ENCODE measurements around the gene RND1. TPM values are rescaled to one million over a fixed set of nuclear protein-coding genes. Genes with fewer than 3 reads are reported as not detected.
A peak's percentile ranks its signal among the peaks of the same experiment; 100 is the strongest.
"Not testable (repeated sequence)": the region's sequence is repeated elsewhere in the genome, so short reads cannot be mapped to it uniquely, and the experiment has no call there.

Gene RND1
- total RNA-seq, 1 donor from 2014 or later, result 4.7 TPM

DNA sequence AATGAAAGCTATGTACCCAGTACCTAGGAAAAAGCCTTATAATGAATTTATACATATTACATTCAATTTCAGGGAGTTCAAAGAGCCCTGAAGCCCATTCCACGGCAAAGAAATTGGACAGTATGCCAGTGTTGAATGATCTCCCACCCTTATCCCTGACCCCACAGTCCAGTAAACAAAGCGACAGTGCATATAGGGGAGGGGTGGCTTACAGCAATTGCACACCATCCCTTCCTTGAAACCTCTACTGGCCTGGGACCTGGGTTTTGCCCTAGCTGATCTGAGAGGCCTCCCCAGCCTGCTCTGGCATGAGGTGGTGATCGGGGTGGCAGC lies 17.3 kb upstream of the RND1 start:
- H3K27me3 Mint-ChIP-seq (ENCODE audit: low read depth), result peaks cover 42% of the 10 kb centered on the region
- DNase-seq (ENCODE audit: low spot score), result no peak
- H3K4me1 Mint-ChIP-seq (ENCODE audit: low read depth), result peaks cover 4% of the 10 kb centered on the region
- no peaks in the 10 kb centered on the region for H3K9me3 Mint-ChIP-seq
- no peak overlapping the region for H3K27ac Mint-ChIP-seq
- no peak overlapping the region for H3K4me3 Mint-ChIP-seq (ENCODE audit: low read depth)
- intact Hi-C loops (cut with micrococcal nuclease), result no loop called here
- H3K36me3 Mint-ChIP-seq (ENCODE audit: low read depth), result no peaks in the 10 kb centered on the region

DNA sequence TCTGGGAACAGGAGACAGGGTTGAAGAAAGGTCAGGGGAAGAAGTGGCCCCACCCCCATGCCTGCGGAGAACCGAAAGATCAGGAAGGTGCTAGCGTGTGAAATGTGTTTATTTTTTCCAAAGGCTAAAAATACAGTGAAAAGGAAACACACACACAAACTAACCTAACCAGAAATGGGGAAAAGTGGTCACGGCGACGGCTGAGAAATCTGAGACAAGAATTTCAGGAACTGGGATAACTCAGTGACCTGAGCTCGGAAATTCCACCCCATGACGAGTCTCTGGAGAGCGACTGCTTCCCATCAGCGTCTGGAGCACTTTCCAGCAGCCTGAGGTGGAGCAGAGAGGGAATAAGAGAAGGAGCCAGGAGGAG lies 16.6 kb upstream of the RND1 start:
- H3K4me3 Mint-ChIP-seq (ENCODE audit: low read depth), result no peak overlapping the region
- H3K27me3 Mint-ChIP-seq (ENCODE audit: low read depth), result peaks cover 42% of the 10 kb centered on the region
- H3K9me3 Mint-ChIP-seq, result no peaks in the 10 kb centered on the region
- DNase-seq (ENCODE audit: low spot score), result no peak
- H3K27ac Mint-ChIP-seq, result no peak overlapping the region
- H3K36me3 Mint-ChIP-seq (ENCODE audit: low read depth), result no peaks in the 10 kb centered on the region
- peaks cover 4% of the 10 kb centered on the region for H3K4me1 Mint-ChIP-seq (ENCODE audit: low read depth)
- intact Hi-C loops (cut with micrococcal nuclease), result no loop called here

DNA sequence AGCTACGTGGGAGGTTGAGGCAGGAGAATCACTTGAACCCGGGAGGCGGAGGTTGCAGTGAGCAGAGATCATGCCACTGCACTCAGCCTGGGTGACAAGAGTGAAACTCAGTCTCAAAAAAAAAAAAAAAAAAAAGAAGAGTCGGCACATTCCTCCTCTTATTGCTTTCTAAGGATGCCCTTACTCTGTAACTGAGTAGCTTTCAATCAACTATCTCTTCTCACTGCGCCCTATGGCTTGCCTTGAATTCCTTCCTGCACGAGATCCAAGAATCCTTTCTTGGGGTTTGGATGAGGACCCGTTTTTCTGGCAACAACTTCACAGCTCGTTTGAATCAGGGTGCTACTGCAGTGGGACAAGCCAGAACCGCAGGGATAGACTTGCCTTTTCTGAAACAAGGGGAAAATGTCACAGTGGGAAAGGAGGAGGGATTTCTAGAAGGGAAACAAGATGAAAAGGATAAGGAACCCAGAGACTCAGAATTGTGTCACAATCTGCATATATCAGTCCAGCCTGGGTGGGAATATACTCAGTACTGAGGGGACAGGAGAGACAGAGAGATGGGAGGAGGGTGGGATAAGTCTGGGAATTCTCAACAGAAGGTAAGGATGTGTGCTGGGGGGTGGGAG lies 16.1 kb upstream of the RND1 start:
- Mint-ChIP-seq H3K36me3 (ENCODE audit: low read depth) (no peaks in the 10 kb centered on the region), H3K4me1 (ENCODE audit: low read depth) (peaks cover 4% of the 10 kb centered on the region), H3K27me3 (ENCODE audit: low read depth) (peaks cover 42% of the 10 kb centered on the region), H3K4me3 (ENCODE audit: low read depth) (no peak overlapping the region), H3K27ac (no peak overlapping the region), H3K9me3 (no peaks in the 10 kb centered on the region)
- DNase-seq (ENCODE audit: low spot score), result no peak
- intact Hi-C loops (cut with micrococcal nuclease), result no loop called here

DNA sequence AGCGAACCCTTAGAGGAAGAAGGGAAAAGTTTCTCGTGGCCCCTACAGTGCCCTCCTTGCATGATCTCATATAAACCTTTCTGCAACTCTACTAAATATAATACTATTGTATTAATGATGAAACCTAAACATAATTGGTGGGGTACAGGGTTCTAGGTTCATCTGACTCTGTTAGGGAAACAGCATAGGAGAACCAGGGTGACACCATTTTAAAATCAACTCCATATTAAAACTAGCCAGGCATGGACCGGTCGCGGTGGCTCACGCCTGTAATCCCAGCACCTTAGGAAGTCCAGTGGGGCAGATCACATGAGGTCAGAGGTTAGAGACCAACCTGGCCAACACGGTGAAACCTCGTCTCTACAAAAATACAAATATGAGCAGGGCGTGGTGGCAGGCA lies 15.0 kb upstream of the RND1 start:
- peaks cover 42% of the 10 kb centered on the region for H3K27me3 Mint-ChIP-seq (ENCODE audit: low read depth)
- H3K4me1 Mint-ChIP-seq (ENCODE audit: low read depth), result peaks cover 4% of the 10 kb centered on the region
- H3K27ac Mint-ChIP-seq, result no peak overlapping the region
- no peak for DNase-seq (ENCODE audit: low spot score)
- H3K9me3 Mint-ChIP-seq, result no peaks in the 10 kb centered on the region
- H3K36me3 Mint-ChIP-seq (ENCODE audit: low read depth), result no peaks in the 10 kb centered on the region
- H3K4me3 Mint-ChIP-seq (ENCODE audit: low read depth), result no peak overlapping the region
- intact Hi-C loops (cut with micrococcal nuclease), result no loop called here

DNA sequence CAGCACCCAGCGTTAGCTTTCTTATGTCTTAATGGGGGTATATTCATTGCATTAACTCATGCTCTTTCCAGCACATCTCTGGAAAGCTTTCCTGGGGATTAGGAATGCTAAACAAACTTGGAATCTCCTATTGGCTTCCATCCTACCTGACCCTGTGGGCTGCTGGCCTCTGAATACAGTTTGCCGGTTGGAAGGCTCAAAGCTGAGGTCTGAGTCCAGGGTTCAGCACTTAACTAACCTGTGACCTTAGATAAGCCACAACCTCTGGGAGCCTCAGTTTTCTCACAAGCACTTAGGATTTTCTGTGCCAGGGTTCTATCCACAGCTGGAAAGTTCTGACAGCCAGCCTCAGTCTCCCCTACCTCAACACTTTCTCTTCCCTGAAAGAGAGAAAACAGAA lies 12.9 kb upstream of the RND1 start:
- DNase-seq (ENCODE audit: low spot score), result no peak
- no peaks in the 10 kb centered on the region for H3K36me3 Mint-ChIP-seq (ENCODE audit: low read depth)
- no peak overlapping the region for H3K27ac Mint-ChIP-seq
- intact Hi-C loops (cut with micrococcal nuclease), result no loop called here
- H3K9me3 Mint-ChIP-seq, result no peaks in the 10 kb centered on the region
- H3K4me3 Mint-ChIP-seq (ENCODE audit: low read depth), result no peak overlapping the region
- H3K27me3 Mint-ChIP-seq (ENCODE audit: low read depth), result peaks cover 31% of the 10 kb centered on the region
- H3K4me1 Mint-ChIP-seq (ENCODE audit: low read depth), result peaks cover 4% of the 10 kb centered on the region

DNA sequence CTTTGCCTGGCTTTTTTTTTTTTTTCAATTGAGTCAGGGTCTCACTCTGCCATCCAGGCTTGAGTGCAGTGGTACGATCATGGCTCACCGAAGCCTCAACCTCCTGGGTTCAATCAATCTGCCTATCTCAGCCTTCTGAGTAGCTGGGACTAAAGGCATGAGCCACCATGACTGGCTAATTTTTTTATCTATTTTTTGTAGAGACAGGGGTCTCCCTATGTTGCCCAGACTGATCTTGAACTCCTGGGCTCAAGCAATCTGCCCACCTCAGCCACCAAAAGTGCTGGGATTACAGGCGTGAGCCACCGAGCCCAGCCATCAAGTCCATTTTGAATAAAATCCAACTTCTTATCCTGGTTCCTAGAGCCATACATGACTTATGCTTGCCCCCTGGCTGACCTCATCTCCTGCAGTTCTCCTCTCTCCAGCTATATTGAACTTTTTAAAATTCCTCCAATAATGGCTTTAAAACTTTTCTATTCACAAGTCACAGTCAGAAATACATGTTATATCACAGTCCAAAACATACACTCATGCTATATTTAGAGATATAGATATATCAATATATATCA lies 10.4 kb upstream of the RND1 start:
- Mint-ChIP-seq H3K27ac (no peak overlapping the region), H3K4me3 (ENCODE audit: low read depth) (no peak overlapping the region), H3K9me3 (no peaks in the 10 kb centered on the region), H3K27me3 (ENCODE audit: low read depth) (peaks cover 22% of the 10 kb centered on the region), H3K4me1 (ENCODE audit: low read depth) (no peaks in the 10 kb centered on the region), H3K36me3 (ENCODE audit: low read depth) (no peaks in the 10 kb centered on the region)
- intact Hi-C loops (cut with micrococcal nuclease), result no loop called here
- no peak for DNase-seq (ENCODE audit: low spot score)

DNA sequence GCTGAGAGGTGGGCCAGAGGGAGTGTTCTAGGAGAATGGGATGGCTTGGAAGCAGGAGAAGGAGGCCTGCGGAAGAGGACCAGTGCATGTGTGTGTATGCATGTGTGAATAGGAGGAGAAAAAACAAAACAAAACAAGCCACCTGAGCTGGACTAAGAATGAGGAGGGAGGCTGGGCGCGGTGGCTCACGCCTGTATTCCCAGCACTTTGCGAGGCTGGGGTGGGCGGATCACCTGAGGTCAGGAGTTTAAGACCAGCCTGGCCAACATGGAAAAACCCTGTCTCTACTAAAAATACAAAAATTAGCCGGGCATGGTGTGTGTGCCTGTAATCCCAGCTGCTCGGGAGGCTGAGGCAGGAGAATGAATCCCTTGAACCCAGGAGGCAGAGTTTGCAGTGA lies 7.9 kb upstream of the RND1 start:
- H3K9me3 Mint-ChIP-seq; intact Hi-C loops (cut with micrococcal nuclease); H3K36me3 Mint-ChIP-seq (ENCODE audit: low read depth); H3K4me3 Mint-ChIP-seq (ENCODE audit: low read depth); H3K4me1 Mint-ChIP-seq (ENCODE audit: low read depth); H3K27ac Mint-ChIP-seq; DNase-seq (ENCODE audit: low spot score): not testable (repeated sequence)
- peaks cover 11% of the 10 kb centered on the region for H3K27me3 Mint-ChIP-seq (ENCODE audit: low read depth)

DNA sequence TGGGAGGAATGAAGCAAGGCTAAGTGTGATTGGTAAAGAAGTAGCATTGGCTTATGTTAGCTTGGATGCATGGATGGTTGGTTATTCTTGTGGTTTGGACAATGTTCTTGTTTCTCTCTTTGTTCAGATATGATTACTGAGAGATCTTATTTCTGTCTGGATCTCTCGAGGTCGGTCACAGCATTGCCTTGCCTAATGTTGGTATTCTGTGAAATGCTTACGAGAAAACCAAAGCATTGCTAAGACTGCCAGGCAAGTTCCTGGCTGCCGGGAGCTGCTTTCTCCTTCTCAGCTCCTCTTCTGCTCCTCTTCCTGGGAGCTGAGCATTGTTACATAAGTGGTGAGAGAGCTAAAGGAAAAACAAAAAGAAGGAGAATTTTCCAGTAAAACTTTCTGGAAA lies 7.4 kb upstream of the RND1 start:
- H3K9me3 Mint-ChIP-seq, result no peaks in the 10 kb centered on the region
- no peaks in the 10 kb centered on the region for H3K4me1 Mint-ChIP-seq (ENCODE audit: low read depth)
- H3K27ac Mint-ChIP-seq, result no peak overlapping the region
- intact Hi-C loops (cut with micrococcal nuclease), result no loop called here
- peaks cover 11% of the 10 kb centered on the region for H3K27me3 Mint-ChIP-seq (ENCODE audit: low read depth)
- no peak for DNase-seq (ENCODE audit: low spot score)
- H3K36me3 Mint-ChIP-seq (ENCODE audit: low read depth), result no peaks in the 10 kb centered on the region
- H3K4me3 Mint-ChIP-seq (ENCODE audit: low read depth), result no peak overlapping the region

DNA sequence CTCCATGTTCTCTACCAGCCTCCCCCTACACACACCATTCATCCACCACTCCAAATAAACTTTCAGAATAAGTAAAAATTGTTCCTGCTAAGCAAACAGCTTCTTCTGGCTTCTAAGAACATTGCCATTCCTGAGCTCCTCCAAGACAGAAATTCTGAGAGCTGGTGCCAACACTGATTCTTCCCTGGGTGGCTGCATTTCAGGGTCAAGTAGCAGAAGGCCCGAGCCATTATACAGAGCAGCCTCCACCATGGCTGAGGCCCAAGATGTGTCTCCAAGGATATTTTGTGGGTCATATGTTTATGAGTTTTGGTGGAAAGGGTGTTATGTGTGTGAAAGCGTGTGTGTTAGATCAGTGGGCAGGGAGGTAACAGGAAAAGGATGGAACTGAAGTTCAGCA lies 3.5 kb upstream of the RND1 start:
- Mint-ChIP-seq H3K27me3 (ENCODE audit: low read depth) (peaks cover 22% of the 10 kb centered on the region), H3K4me3 (ENCODE audit: low read depth) (no peak overlapping the region), H3K27ac (no peak overlapping the region), H3K4me1 (ENCODE audit: low read depth) (peaks cover 16% of the 10 kb centered on the region), H3K9me3 (no peaks in the 10 kb centered on the region), H3K36me3 (ENCODE audit: low read depth) (no peaks in the 10 kb centered on the region)
- intact Hi-C loops (cut with micrococcal nuclease), result no loop called here
- DNase-seq (ENCODE audit: low spot score), result no peak

DNA sequence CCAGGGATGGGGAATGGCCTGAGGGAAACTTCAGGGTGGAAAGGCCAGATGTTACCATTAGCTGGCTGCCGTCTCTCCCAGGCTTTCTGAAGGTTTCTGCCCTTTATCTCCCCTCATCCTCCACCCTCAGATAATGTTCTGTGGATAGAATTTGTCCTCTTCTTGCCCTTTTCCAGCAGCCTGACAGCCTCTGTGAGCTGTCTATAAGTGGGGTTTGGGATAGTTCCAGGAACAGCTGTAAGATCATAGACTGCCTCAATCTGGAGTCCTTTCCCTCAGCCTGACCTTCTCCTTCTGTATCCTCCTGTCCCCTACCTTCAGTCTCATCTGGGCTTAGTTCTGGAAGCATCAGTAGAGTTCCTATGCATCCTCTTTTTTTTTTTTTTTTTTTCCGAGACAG lies 2.8 kb upstream of the RND1 start:
- Mint-ChIP-seq H3K4me3 (ENCODE audit: low read depth) (no peak overlapping the region), H3K9me3 (no peaks in the 10 kb centered on the region), H3K27ac (no peak overlapping the region), H3K27me3 (ENCODE audit: low read depth) (peaks cover 29% of the 10 kb centered on the region), H3K36me3 (ENCODE audit: low read depth) (no peaks in the 10 kb centered on the region), H3K4me1 (ENCODE audit: low read depth) (peaks cover 20% of the 10 kb centered on the region)
- no peak for DNase-seq (ENCODE audit: low spot score)
- intact Hi-C loops (cut with micrococcal nuclease), result no loop called here

DNA sequence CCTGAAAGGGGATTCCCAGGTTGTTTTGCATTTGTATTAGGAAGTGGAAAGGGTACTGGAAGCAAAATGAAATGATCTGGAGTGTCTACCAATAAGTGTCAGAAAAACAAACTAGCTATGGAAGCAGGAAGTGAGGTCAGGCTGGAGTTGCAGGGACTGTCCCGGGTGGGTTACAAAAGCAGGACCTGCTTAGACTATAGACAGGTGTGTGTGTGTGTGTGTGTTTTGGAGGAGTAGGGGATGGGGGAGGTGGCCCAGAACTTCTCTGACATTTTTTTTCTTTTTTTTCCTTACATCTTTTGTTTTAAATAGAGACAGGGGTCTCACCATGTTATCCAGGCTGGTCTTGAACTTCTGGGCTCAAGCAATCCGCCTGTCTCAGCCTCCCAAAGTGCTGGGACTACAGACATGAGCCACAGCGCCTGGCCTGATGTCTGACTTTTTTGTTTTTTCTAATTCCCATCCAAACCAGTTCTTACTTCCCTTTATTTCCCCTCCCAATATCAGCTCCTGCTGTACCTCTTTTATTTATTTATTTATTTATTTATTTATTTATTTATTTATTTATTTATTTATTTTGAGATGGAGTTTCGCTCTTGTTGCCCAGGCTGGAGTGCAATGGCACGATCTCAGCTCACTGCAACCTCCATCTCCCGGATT lies 512 bp upstream of the RND1 start:
- Mint-ChIP-seq H3K36me3 (ENCODE audit: low read depth) (peaks cover 6% of the 10 kb centered on the region), H3K4me3 (ENCODE audit: low read depth) (peak overlapping the region; percentile 88), H3K4me1 (ENCODE audit: low read depth) (peaks cover 20% of the 10 kb centered on the region), H3K27ac (peak overlapping the region; percentile 82), H3K27me3 (ENCODE audit: low read depth) (peaks cover 27% of the 10 kb centered on the region), H3K9me3 (no peaks in the 10 kb centered on the region)
- no peak for DNase-seq (ENCODE audit: low spot score)
- intact Hi-C loops (cut with micrococcal nuclease), result no loop called here

DNA sequence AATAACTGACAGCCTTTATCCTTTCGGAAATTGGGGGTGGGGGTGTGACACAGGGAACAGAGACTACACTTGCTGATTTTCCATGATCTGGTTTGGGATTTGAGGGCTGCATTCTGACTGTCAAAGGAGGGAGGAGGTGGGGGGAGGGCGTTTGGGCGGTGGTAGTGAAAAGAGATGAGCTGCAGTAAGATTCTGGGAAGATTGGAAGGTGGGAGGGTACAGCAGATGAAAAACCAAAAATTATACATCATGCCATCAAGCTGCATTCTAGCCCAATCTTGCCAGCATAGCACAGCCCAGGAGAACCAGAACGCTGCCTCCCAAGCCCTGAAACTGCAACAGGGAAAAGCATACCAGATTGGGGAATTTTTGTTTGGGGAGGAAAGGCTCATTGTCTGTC lies 2.4 kb downstream of the RND1 start:
- Mint-ChIP-seq H3K27ac (no peak overlapping the region), H3K4me3 (ENCODE audit: low read depth) (no peak overlapping the region), H3K4me1 (ENCODE audit: low read depth) (peaks cover 20% of the 10 kb centered on the region), H3K9me3 (no peaks in the 10 kb centered on the region), H3K27me3 (ENCODE audit: low read depth) (peaks cover 27% of the 10 kb centered on the region), H3K36me3 (ENCODE audit: low read depth) (peaks cover 6% of the 10 kb centered on the region)
- DNase-seq (ENCODE audit: low spot score), result no peak
- intact Hi-C loops (cut with micrococcal nuclease), result no loop called here

DNA sequence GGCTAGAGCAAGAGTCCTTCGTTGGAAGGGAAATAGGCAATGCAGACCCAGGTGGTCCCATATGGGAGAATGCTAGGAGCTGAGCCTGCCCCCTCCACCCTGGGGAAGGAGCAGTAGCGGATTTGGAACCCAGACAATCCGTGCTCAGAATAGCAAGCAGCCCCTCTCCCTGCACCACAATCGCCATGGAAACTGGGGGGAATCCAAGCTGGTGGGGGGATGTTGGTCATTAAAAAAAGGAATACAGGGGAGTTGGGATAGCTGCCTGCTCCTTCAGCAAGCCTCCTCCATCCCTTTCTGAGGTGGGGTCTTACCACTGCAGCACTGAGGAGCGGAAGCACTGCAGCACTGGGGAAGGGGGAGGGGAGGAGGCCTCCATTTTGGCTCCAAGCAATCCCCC lies 2.9 kb downstream of the RND1 start:
- Mint-ChIP-seq H3K27ac (no peak overlapping the region), H3K9me3 (no peaks in the 10 kb centered on the region), H3K36me3 (ENCODE audit: low read depth) (peaks cover 6% of the 10 kb centered on the region), H3K27me3 (ENCODE audit: low read depth) (peaks cover 27% of the 10 kb centered on the region), H3K4me3 (ENCODE audit: low read depth) (no peak overlapping the region), H3K4me1 (ENCODE audit: low read depth) (peaks cover 20% of the 10 kb centered on the region)
- intact Hi-C loops (cut with micrococcal nuclease), result no loop called here
- DNase-seq (ENCODE audit: low spot score), result no peak

All from activated T-helper 2 cell treated with anti-CD3 and anti-CD28 coated beads, Interferon-gamma antibody, Interleukin-2, Interleukin-4, amounts not matched to agents 10 μg/mL and 5 μg/mL and 100 μg/mL, durations not matched to agents 14 hours and 24 hours and 36 hours (primary cell).